ENCODE data around the gene KAT6B. TPM values are rescaled to one million over a fixed set of nuclear protein-coding genes. Genes with fewer than 3 reads are reported as not detected.

KAT6B gene
- total RNA-seq, 1 experiment from 2014 or later: 14.9 TPM

DNA sequence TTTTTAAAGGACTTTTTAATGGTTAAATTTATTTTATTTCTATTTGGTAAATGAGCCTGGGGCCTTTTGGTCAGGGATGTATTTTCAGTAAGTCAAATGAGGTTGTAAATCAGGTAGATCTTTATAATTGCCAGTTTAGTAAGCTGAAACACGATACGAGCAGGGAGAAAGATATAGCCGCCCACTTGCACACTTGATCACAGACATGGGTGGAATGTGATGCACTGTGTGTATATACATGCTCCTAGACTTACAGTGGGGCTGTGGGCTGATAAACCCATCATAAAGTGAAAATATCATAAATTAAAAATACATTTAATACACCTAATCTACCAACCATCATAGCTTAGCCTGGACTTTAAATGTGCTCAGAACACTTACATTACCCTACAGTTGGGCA is 165.7 kb downstream of the KAT6B start:
- Mint-ChIP-seq H3K9me3 (ENCODE audit: unreplicated experiment) (no peaks in the 10 kb centered on the region), H3K36me3 (ENCODE audit: insufficient read depth, unreplicated experiment) (peaks cover 14% of the 10 kb centered on the region), H3K4me3 (ENCODE audit: unreplicated experiment) (no peak overlapping the region), H3K27me3 (ENCODE audit: insufficient read depth, unreplicated experiment) (no peaks in the 10 kb centered on the region), H3K27ac (ENCODE audit: unreplicated experiment) (no peak overlapping the region), H3K4me1 (ENCODE audit: low read depth, unreplicated experiment) (no peaks in the 10 kb centered on the region)
- CTCF ChIA-PET: interaction anchor here (0.6 kb wide), 1 partner anchor 256 kb away, joined by 3 read pairs; no protein-coding TSS in a partner anchor
- no peaks in the 10 kb centered on the region for H3K36me3 ChIP-seq (ENCODE audit: control insufficient read depth, insufficient read depth, low read length)
- H3K4me3 ChIP-seq (ENCODE audit: low read depth, low read length): no peak overlapping the region
- DNase-seq: no peak
- no TSS peak for BruUV-seq (replicated peaks)
- POLR2A ChIA-PET: no interaction called here
- no peaks in the 10 kb centered on the region for H3K4me1 ChIP-seq
- H3K9me3 ChIP-seq: no peaks in the 10 kb centered on the region
- TF ChIP-seq, protein P1, sequence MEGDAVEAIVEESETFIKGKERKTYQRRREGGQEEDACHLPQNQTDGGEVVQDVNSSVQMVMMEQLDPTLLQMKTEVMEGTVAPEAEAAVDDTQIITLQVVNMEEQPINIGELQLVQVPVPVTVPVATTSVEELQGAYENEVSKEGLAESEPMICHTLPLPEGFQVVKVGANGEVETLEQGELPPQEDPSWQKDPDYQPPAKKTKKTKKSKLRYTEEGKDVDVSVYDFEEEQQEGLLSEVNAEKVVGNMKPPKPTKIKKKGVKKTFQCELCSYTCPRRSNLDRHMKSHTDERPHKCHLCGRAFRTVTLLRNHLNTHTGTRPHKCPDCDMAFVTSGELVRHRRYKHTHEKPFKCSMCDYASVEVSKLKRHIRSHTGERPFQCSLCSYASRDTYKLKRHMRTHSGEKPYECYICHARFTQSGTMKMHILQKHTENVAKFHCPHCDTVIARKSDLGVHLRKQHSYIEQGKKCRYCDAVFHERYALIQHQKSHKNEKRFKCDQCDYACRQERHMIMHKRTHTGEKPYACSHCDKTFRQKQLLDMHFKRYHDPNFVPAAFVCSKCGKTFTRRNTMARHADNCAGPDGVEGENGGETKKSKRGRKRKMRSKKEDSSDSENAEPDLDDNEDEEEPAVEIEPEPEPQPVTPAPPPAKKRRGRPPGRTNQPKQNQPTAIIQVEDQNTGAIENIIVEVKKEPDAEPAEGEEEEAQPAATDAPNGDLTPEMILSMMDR (IDR thresholded peaks at IDR 0.05; ENCODE audit: insufficient read depth in 1 of 2, low read depth in 1 of 2, low read length in 1 of 2, severe bottlenecking in 1 of 2, unreplicated experiment in 1 of 2): no peak
- H3K27me3 ChIP-seq (replicated peaks; ENCODE audit: control insufficient read depth, insufficient read depth, low read length): no peaks in the 10 kb centered on the region
- intact Hi-C loops (cut with micrococcal nuclease; ENCODE audit: unreplicated experiment): no loop called here

- H3K27me3 ChIP-seq (replicated peaks; ENCODE audit: control insufficient read depth, insufficient read depth, low read length): no peaks in the 10 kb centered on the region
- Mint-ChIP-seq H3K27me3 (ENCODE audit: insufficient read depth, unreplicated experiment) (no peaks in the 10 kb centered on the region), H3K4me3 (ENCODE audit: unreplicated experiment) (no peak overlapping the region), H3K9me3 (ENCODE audit: unreplicated experiment) (no peaks in the 10 kb centered on the region), H3K36me3 (ENCODE audit: insufficient read depth, unreplicated experiment) (peaks cover 14% of the 10 kb centered on the region), H3K27ac (ENCODE audit: unreplicated experiment) (no peak overlapping the region), H3K4me1 (ENCODE audit: low read depth, unreplicated experiment) (no peaks in the 10 kb centered on the region)
- no peak overlapping the region for H3K4me3 ChIP-seq (ENCODE audit: low read depth, low read length)
- intact Hi-C loops (cut with micrococcal nuclease; ENCODE audit: unreplicated experiment): no loop called here
- no peak for DNase-seq
- no peaks in the 10 kb centered on the region for H3K36me3 ChIP-seq (ENCODE audit: control insufficient read depth, insufficient read depth, low read length)
- H3K4me1 ChIP-seq: no peaks in the 10 kb centered on the region
- no TSS peak for BruUV-seq (replicated peaks)
- TF ChIP-seq, protein P1 (IDR thresholded peaks at IDR 0.05; ENCODE audit: insufficient read depth in 1 of 2, low read depth in 1 of 2, low read length in 1 of 2, severe bottlenecking in 1 of 2, unreplicated experiment in 1 of 2): no peak
- POLR2A ChIA-PET: no interaction called here
- CTCF ChIA-PET: no interaction called here
- no peaks in the 10 kb centered on the region for H3K9me3 ChIP-seq
Observed at GRCh38 chr10:74993649-74994048, 167.2 kb downstream of the KAT6B start.

GRCh38 chr10:74994854-74995253 is 168.5 kb downstream of the KAT6B start:
- no peaks in the 10 kb centered on the region for H3K9me3 ChIP-seq
- H3K9me3 Mint-ChIP-seq (ENCODE audit: unreplicated experiment): no peaks in the 10 kb centered on the region
- H3K27ac Mint-ChIP-seq (ENCODE audit: unreplicated experiment): no peak overlapping the region
- no peak overlapping the region for H3K4me3 Mint-ChIP-seq (ENCODE audit: unreplicated experiment)
- no peak for DNase-seq
- BruUV-seq (replicated peaks): no TSS peak
- H3K4me3 ChIP-seq (ENCODE audit: low read depth, low read length): no peak overlapping the region
- intact Hi-C loops (cut with micrococcal nuclease; ENCODE audit: unreplicated experiment): no loop called here
- ChIA-PET POLR2A (no interaction called here), CTCF (no interaction called here)
- no peaks in the 10 kb centered on the region for H3K27me3 Mint-ChIP-seq (ENCODE audit: insufficient read depth, unreplicated experiment)
- H3K36me3 ChIP-seq (ENCODE audit: control insufficient read depth, insufficient read depth, low read length): no peaks in the 10 kb centered on the region
- no peaks in the 10 kb centered on the region for H3K27me3 ChIP-seq (replicated peaks; ENCODE audit: control insufficient read depth, insufficient read depth, low read length)
- TF ChIP-seq, protein P1 (IDR thresholded peaks at IDR 0.05; ENCODE audit: insufficient read depth in 1 of 2, low read depth in 1 of 2, low read length in 1 of 2, severe bottlenecking in 1 of 2, unreplicated experiment in 1 of 2): no peak
- no peaks in the 10 kb centered on the region for H3K4me1 ChIP-seq
- H3K36me3 Mint-ChIP-seq (ENCODE audit: insufficient read depth, unreplicated experiment): peaks cover 14% of the 10 kb centered on the region
- no peaks in the 10 kb centered on the region for H3K4me1 Mint-ChIP-seq (ENCODE audit: low read depth, unreplicated experiment)
